CD14-positive monocyte (primary cell): ENCODE data around the gene ASCL1. TPM values are rescaled to one million over a fixed set of nuclear protein-coding genes. Genes with fewer than 3 reads are reported as not detected.

Source experiments
- DNase-seq, 3 donors: peaks; one replicate each; pipeline ENCODE4 v3.0.0-alpha.2; 2011 to 2022
- H2AFZ ChIP-seq: 2 replicates; pipeline ENCODE4 v1.6.0; 2012; ENCODE audit warnings: mild to moderate bottlenecking, low read depth, low read length, inconsistent platforms; ENCODE audit not compliant: insufficient read depth, poor library complexity, severe bottlenecking
- H3K27ac ChIP-seq, 2 donors: 1 replicate in 1 of 2; 2 replicates in 1 of 2; pipeline ENCODE4 v1.5.1; 2012 to 2013; ENCODE audit warnings: low read length in 2 of 2, control low read depth in 1 of 2, inconsistent platforms in 1 of 2, low read depth in 1 of 2, mild to moderate bottlenecking in 1 of 2
- H3K27me3 ChIP-seq, 2 donors: one replicate each; pipeline versions ENCODE4 v1.6.0 to v1.6.1; 2011 to 2013; ENCODE audit warnings: low read length in 2 of 2; ENCODE audit not compliant: control insufficient read depth in 2 of 2, insufficient read depth in 2 of 2
- H3K36me3 ChIP-seq, 2 donors: replicated peaks in 1 of 2; 1 replicate in 1 of 2; 2 replicates in 1 of 2; pipeline versions ENCODE4 v1.5.1 to v1.6.1; 2012 to 2013; ENCODE audit warnings: low read length in 2 of 2, control low read depth in 1 of 2, inconsistent platforms in 1 of 2, mild to moderate bottlenecking in 1 of 2; ENCODE audit not compliant: insufficient read depth in 2 of 2, control insufficient read depth in 1 of 2
- H3K4me1 ChIP-seq, 2 donors: 1 replicate in 1 of 2; 2 replicates in 1 of 2; pipeline versions ENCODE4 v1.5.1 to v1.6.1; 2012 to 2013; ENCODE audit warnings: low read length in 2 of 2, control low read depth in 1 of 2, inconsistent platforms in 1 of 2, mild to moderate bottlenecking in 1 of 2, moderate library complexity in 1 of 2; ENCODE audit not compliant: insufficient read depth in 2 of 2, control insufficient read depth in 1 of 2
- H3K4me2 ChIP-seq: replicated peaks from 2 replicates; pipeline ENCODE3; 2012; ENCODE audit warnings: low read length, moderate library complexity, mild to moderate bottlenecking; ENCODE audit not compliant: poor library complexity, severe bottlenecking; ENCODE audit errors: extremely low read depth
- H3K4me3 ChIP-seq, 3 experiments: fragments of 200-600 bp in 1 of 3; sonication (generic) in 1 of 3; replicated peaks in 1 of 3; 1 replicate in 2 of 3; 2 replicates in 1 of 3; pipeline ENCODE4 v1.5.1; 2011 to 2013; ENCODE audit warnings: low read length in 3 of 3, mild to moderate bottlenecking in 3 of 3, control low read depth in 2 of 3, low read depth in 2 of 3, inconsistent platforms in 1 of 3, moderate library complexity in 1 of 3
- H3K79me2 ChIP-seq: 2 replicates; pipeline ENCODE4 v1.6.0; 2012; ENCODE audit warnings: mild to moderate bottlenecking, control low read depth, inconsistent platforms, low read length, moderate library complexity; ENCODE audit not compliant: insufficient read depth
- H3K9ac ChIP-seq: 2 replicates; pipeline ENCODE4 v1.6.0; 2017; ENCODE audit warnings: low read length, mild to moderate bottlenecking; ENCODE audit not compliant: insufficient read depth, poor library complexity, severe bottlenecking
- H3K9me3 ChIP-seq, 2 donors: replicated peaks in 1 of 2; 1 replicate in 1 of 2; 2 replicates in 1 of 2; pipeline versions ENCODE4 v1.5.1 to v1.6.1; 2012 to 2013; ENCODE audit warnings: low read length in 2 of 2, control low read depth in 1 of 2; ENCODE audit not compliant: control insufficient read depth in 1 of 2, insufficient read depth in 1 of 2
- H4K20me1 ChIP-seq: 2 replicates; pipeline ENCODE4 v1.6.0; 2012; ENCODE audit warnings: mild to moderate bottlenecking, low read length, control low read depth, moderate library complexity; ENCODE audit not compliant: insufficient read depth
- H3K27ac Mint-ChIP-seq, 7 donors: one replicate each; pipeline ENCODE4 v1.8.0; 2020; ENCODE audit warnings: mild to moderate bottlenecking in 7 of 7, mixed read lengths in 7 of 7, moderate library complexity in 6 of 7, inconsistent platforms in 2 of 7
- H3K27me3 Mint-ChIP-seq, 3 donors: one replicate each; pipeline ENCODE4 v1.8.0; 2021 to 2022; ENCODE audit warnings: low read depth in 3 of 3, mild to moderate bottlenecking in 3 of 3, mixed read lengths in 3 of 3, moderate library complexity in 3 of 3, inconsistent platforms in 1 of 3
- H3K36me3 Mint-ChIP-seq, 2 donors: one replicate each; pipeline ENCODE4 v1.8.0; 2020; ENCODE audit warnings: mixed read lengths in 2 of 2, inconsistent platforms in 1 of 2, mild to moderate bottlenecking in 1 of 2
- H3K4me1 Mint-ChIP-seq: one replicate; pipeline ENCODE4 v1.8.0; 2020; ENCODE audit warnings: mild to moderate bottlenecking, mixed read lengths
- H3K4me3 Mint-ChIP-seq, 2 donors: one replicate each; pipeline ENCODE4 v1.8.0; 2020; ENCODE audit warnings: mild to moderate bottlenecking in 2 of 2, mixed read lengths in 2 of 2, moderate library complexity in 1 of 2
- H3K9me3 Mint-ChIP-seq, 7 donors: one replicate each; pipeline ENCODE4 v1.8.0; 2020 to 2022; ENCODE audit warnings: mixed read lengths in 7 of 7, mild to moderate bottlenecking in 6 of 7, moderate library complexity in 6 of 7, inconsistent platforms in 2 of 7
- CTCF ChIP-seq: fragments of 200-600 bp; IDR thresholded peaks from one replicate; pipeline ENCODE4 v1.8.0; 2022; ENCODE audit warnings: antibody characterized with exemption, mild to moderate bottlenecking
- WGBS: methylation state at CpG from one replicate; pipeline ENCODE4 v1.1.5; 2013; ENCODE audit warnings: missing lambda C conversion rate; ENCODE audit not compliant: insufficient coverage; 5-methylcytosine and 5-hydroxymethylcytosine counted together
- intact Hi-C, 2 donors: fragments of 100-400 bp; cut with micrococcal nuclease; formaldehyde crosslinking; loops; one replicate each; pipeline versions ENCODE4 v1.15.0 to v1.15.1; 2023
- polyA plus RNA-seq, 3 donors: library from polyadenylated mRNA; depleted of rRNA in 1 of 3; unstranded in 2 of 3; stranded (reverse) in 1 of 3; fragments of 300-500 nt in 2 of 3; fragments of >200 nt in 1 of 3; fragmentation: Illumina TruSeq in 2 of 3; gene quantifications; 1 replicate in 2 of 3; 2 replicates in 1 of 3; pipeline ENCODE4 v1.2.3, GENCODE V29; 2012 to 2021

The ASCL1 gene
- polyA plus RNA-seq, 3 donors = not detected

DNA sequence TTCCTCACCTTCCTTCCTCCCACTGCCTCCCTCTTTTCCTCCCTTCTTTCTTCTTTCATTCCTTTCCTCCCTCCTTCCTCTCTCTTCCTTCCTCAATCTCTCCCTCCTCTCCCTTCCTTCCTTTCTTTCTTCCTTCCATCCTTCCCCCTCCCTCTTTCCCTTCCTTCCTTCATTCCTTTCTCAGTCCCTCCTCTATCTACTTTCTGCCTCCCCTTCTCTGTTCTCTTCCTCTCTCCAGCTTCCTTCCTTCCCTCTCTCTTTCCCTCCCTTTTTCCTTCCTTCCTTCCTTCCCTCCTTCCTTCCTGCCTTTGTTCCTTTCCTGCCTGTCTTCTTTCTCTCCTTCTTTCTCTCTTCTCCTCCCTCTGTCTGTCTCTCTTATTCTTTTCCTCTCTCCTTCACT, 16.1 kb downstream of the ASCL1 start:
- no peaks in the 10 kb centered on the region for H3K79me2 ChIP-seq
- H2AFZ ChIP-seq = no peak overlapping the region
- intact Hi-C loops = no loop called here
- H3K9me3 ChIP-seq = no peaks in the 10 kb centered on the region
- Mint-ChIP-seq H3K4me1 (no peaks in the 10 kb centered on the region), H3K4me3 (no peak overlapping the region), H3K36me3 (no peaks in the 10 kb centered on the region), H3K27me3 (peaks cover 3 to 11% (median 5%) of the 10 kb centered on the region in 3 donors), H3K9me3 (peaks cover 0 to 8% (median 3%) of the 10 kb centered on the region in 7 donors), H3K27ac (no peak overlapping the region)
- H3K36me3 ChIP-seq = no peaks in the 10 kb centered on the region
- no peak overlapping the region for H3K9ac ChIP-seq
- peaks cover 0 to 2% of the 10 kb centered on the region in 2 donors for H3K27me3 ChIP-seq
- TF ChIP-seq CTCF = no peak
- H3K4me1 ChIP-seq = no peaks in the 10 kb centered on the region
- H3K4me3 ChIP-seq = no peak overlapping the region
- DNase-seq = no peak
- H4K20me1 ChIP-seq = no peaks in the 10 kb centered on the region
- no peak overlapping the region for H3K4me2 ChIP-seq
- no peak overlapping the region for H3K27ac ChIP-seq

DNA sequence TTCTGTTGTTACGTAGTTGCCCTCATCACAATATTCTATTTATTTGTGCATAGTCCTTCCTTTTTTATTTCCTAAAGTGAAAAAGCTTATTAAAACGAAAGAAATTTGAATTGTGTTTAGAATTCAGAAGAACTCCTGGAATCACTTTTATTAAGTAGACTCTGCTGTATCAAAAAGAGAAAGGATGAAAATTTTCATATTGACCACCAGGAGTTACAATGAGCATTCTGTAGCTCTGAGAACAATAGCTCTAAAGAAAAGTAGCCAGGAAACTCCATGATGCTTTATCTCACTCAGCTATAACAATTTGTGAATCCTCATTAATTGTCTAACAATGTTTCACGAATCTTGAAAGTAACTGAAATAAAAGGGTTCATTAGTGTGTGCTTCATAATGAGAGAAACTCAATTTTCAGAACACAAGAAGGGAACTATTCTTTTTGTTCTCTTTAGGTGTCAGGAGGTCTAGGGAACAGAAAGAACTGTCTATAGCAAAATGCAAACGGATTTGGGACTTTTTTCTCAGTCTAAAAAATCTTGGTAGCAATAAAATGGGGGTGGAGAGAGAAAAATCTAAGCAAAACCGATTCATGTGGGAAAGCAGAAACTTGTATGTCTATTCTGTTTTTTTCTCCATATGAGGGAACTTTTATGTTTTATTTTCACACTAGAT, 19.3 kb downstream of the ASCL1 start:
- H3K79me2 ChIP-seq = no peaks in the 10 kb centered on the region
- no peaks in the 10 kb centered on the region for H3K27me3 ChIP-seq
- Mint-ChIP-seq H3K27ac (no peak overlapping the region), H3K4me1 (no peaks in the 10 kb centered on the region), H3K4me3 (no peak overlapping the region), H3K27me3 (peaks cover 1 to 3% (median 2%) of the 10 kb centered on the region in 3 donors), H3K36me3 (no peaks in the 10 kb centered on the region), H3K9me3 (peaks cover 0 to 7% (median 3%) of the 10 kb centered on the region in 7 donors)
- no peak for DNase-seq
- intact Hi-C loops = no loop called here
- H3K4me2 ChIP-seq = no peak overlapping the region
- no peak overlapping the region for H3K9ac ChIP-seq
- H3K9me3 ChIP-seq = no peaks in the 10 kb centered on the region
- H3K27ac ChIP-seq = no peak overlapping the region
- TF ChIP-seq CTCF = no peak
- no peaks in the 10 kb centered on the region for H4K20me1 ChIP-seq
- no peaks in the 10 kb centered on the region for H3K4me1 ChIP-seq
- no peak overlapping the region for H2AFZ ChIP-seq
- H3K36me3 ChIP-seq = no peaks in the 10 kb centered on the region
- no CpG with 5 or more reads among the region's 5 CpGs for WGBS
- no peak overlapping the region for H3K4me3 ChIP-seq
